Suprapubic skin (tissue), 4 donors: ENCODE measurements around the gene ANAPC5.

Source experiments
- POLR2A ChIP-seq, 2 donors: fragments of 450-650 bp; IDR thresholded peaks; one replicate each; pipeline ENCODE4 v1.6.1; 2017; ENCODE audit warnings: antibody characterized with exemption in 2 of 2, mild to moderate bottlenecking in 2 of 2, moderate library complexity in 2 of 2
- POLR2AphosphoS5 ChIP-seq, 3 donors: sonication (generic); formaldehyde crosslinking; IDR thresholded peaks; one replicate each; pipeline ENCODE4 v1.6.1; 2017; ENCODE audit warnings: antibody characterized with exemption in 3 of 3
- TF ChIP-seq, protein P1 (sequence below), 2 donors: fragments of 200-600 bp in 1 of 2; fragments of 450-650 bp in 1 of 2; sonication (generic) in 1 of 2; IDR thresholded peaks; one replicate each; pipeline ENCODE4 v1.5.1; 2016 to 2019; ENCODE audit warnings: antibody characterized with exemption in 2 of 2, mild to moderate bottlenecking in 1 of 2, moderate library complexity in 1 of 2

GRCh38 chr12:121323908-121324307, 28.3 kb downstream of the ANAPC5 start:
- TF ChIP-seq POLR2A (IDR thresholded peaks at IDR 0.05) = no peak
- TF ChIP-seq, protein P1, sequence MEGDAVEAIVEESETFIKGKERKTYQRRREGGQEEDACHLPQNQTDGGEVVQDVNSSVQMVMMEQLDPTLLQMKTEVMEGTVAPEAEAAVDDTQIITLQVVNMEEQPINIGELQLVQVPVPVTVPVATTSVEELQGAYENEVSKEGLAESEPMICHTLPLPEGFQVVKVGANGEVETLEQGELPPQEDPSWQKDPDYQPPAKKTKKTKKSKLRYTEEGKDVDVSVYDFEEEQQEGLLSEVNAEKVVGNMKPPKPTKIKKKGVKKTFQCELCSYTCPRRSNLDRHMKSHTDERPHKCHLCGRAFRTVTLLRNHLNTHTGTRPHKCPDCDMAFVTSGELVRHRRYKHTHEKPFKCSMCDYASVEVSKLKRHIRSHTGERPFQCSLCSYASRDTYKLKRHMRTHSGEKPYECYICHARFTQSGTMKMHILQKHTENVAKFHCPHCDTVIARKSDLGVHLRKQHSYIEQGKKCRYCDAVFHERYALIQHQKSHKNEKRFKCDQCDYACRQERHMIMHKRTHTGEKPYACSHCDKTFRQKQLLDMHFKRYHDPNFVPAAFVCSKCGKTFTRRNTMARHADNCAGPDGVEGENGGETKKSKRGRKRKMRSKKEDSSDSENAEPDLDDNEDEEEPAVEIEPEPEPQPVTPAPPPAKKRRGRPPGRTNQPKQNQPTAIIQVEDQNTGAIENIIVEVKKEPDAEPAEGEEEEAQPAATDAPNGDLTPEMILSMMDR (IDR thresholded peaks at IDR 0.05) = no peak
- no peak for TF ChIP-seq POLR2AphosphoS5 (IDR thresholded peaks at IDR 0.05)
